Upper lobe of left lung (tissue), 6 donors: ENCODE data around the gene PAH. TPM values are rescaled to one million over a fixed set of nuclear protein-coding genes. Genes with fewer than 3 reads are reported as not detected.

Source experiments
- ATAC-seq, 2 donors: fragments of 200-7000 bp; cut with Tn5 transposase; one replicate each; pipeline ENCODE4 v1.9.1; 2022; ENCODE audit warnings: mild to moderate bottlenecking in 2 of 2, moderate library complexity in 2 of 2; ENCODE audit not compliant: low FRiP score in 2 of 2
- DNase-seq, 2 donors: peaks; one replicate each; pipeline ENCODE4 v3.0.0-alpha.2; 2019 to 2020
- H3K27ac ChIP-seq, 4 donors: fragments of 200-600 bp; sonication (generic); one replicate each; pipeline ENCODE4 v1.5.1; 2016 to 2019
- H3K27me3 ChIP-seq, 4 donors: fragments of 200-600 bp; sonication (generic); one replicate each; pipeline ENCODE4 v1.5.1; 2017 to 2019
- H3K36me3 ChIP-seq, 4 donors: fragments of 200-600 bp; sonication (generic); one replicate each; pipeline ENCODE4 v1.5.1; 2016 to 2019
- H3K4me1 ChIP-seq, 4 donors: fragments of 200-600 bp; sonication (generic); one replicate each; pipeline ENCODE4 v1.5.1; 2018 to 2019
- H3K4me3 ChIP-seq, 4 donors: fragments of 200-600 bp; sonication (generic); one replicate each; pipeline ENCODE4 v1.5.1; 2017 to 2019; ENCODE audit warnings: mild to moderate bottlenecking in 2 of 4, moderate library complexity in 1 of 4
- H3K9me3 ChIP-seq, 4 donors: fragments of 200-600 bp; sonication (generic); one replicate each; pipeline ENCODE4 v1.5.1; 2018 to 2019
- CTCF ChIP-seq, 6 experiments: fragments of 450-650 bp in 4 of 6; fragments of 200-600 bp in 2 of 6; sonication (generic) in 2 of 6; IDR thresholded peaks; one replicate each; pipeline ENCODE4 v1.5.1; 2016 to 2019; ENCODE audit warnings: antibody characterized with exemption in 6 of 6
- EP300 ChIP-seq, 4 donors: sonication (generic); formaldehyde crosslinking; IDR thresholded peaks; one replicate each; pipeline ENCODE4 v1.5.1; 2017; ENCODE audit warnings: antibody characterized with exemption in 4 of 4, control low read depth in 2 of 4
- POLR2A ChIP-seq, 4 donors: fragments of 450-650 bp; IDR thresholded peaks; one replicate each; pipeline ENCODE4 v1.5.1; 2016 to 2017; ENCODE audit warnings: antibody characterized with exemption in 4 of 4, mild to moderate bottlenecking in 2 of 4
- POLR2AphosphoS5 ChIP-seq, 2 donors: sonication (generic); formaldehyde crosslinking; IDR thresholded peaks; one replicate each; pipeline ENCODE4 v1.5.1; 2017; ENCODE audit warnings: antibody characterized with exemption in 2 of 2
- WGBS, 2 donors: methylation state at CpG; one replicate each; pipeline ENCODE4 v1.1.5; 2017 to 2018; 5-methylcytosine and 5-hydroxymethylcytosine counted together
- total RNA-seq, 6 donors: library from RNA; depleted of rRNA in 4 of 6; stranded (reverse); fragments of >200 nt in 4 of 6; gene quantifications; one replicate each; pipeline versions ENCODE4 v1.1.0 to v1.2.1, GENCODE V29; 2016 to 2021
- donor health status: DM: no; HTN: no; CAD: no; lungs with moderate emphysema.
- donor health status: DM: no; HTN: yes; CAD: no; lungs with severe emphysema.

Gene PAH
- total RNA-seq, 6 donors from 2014 or later: 0.89 to 1.2 TPM; not detected in 4

GRCh38 chr12:102921240-102921639, 4.2 kb upstream of the PAH start:
- ATAC-seq (no peak), DNase-seq (no peak)
- Histone ChIP-seq H3K4me3 (no peak overlapping the region), H3K9me3 (no peaks in the 10 kb centered on the region), H3K27me3 (no peaks in the 10 kb centered on the region), H3K36me3 (no peaks in the 10 kb centered on the region), H3K4me1 (peaks cover 0 to 7% (median 0%) of the 10 kb centered on the region in 4 donors), H3K27ac (no peak overlapping the region)
- TF ChIP-seq CTCF (IDR thresholded peaks at IDR 0.05) (no peak), POLR2A (IDR thresholded peaks at IDR 0.05) (no peak), EP300 (IDR thresholded peaks at IDR 0.05) (no peak), POLR2AphosphoS5 (IDR thresholded peaks at IDR 0.05) (no peak)

GRCh38 chr12:102920271-102920670, 3.2 kb upstream of the PAH start:
- peaks cover 0 to 7% (median 0%) of the 10 kb centered on the region in 4 donors for H3K4me1 ChIP-seq
- H3K36me3 ChIP-seq: no peaks in the 10 kb centered on the region
- no peak for TF ChIP-seq EP300 (IDR thresholded peaks at IDR 0.05)
- TF ChIP-seq POLR2A (IDR thresholded peaks at IDR 0.05): no peak
- no peak for TF ChIP-seq POLR2AphosphoS5 (IDR thresholded peaks at IDR 0.05)
- no peak for TF ChIP-seq CTCF (IDR thresholded peaks at IDR 0.05)
- DNase-seq (no peak), ATAC-seq (no peak)
- no peak overlapping the region for H3K27ac ChIP-seq
- H3K27me3 ChIP-seq: no peaks in the 10 kb centered on the region
- H3K4me3 ChIP-seq: no peak overlapping the region
- no peaks in the 10 kb centered on the region for H3K9me3 ChIP-seq

GRCh38 chr12:102918840-102919239, 1.8 kb upstream of the PAH start:
- WGBS, 2 donors: 77 to 84% methylated on average over 2 of the region's 2 CpGs
- no peaks in the 10 kb centered on the region for H3K27me3 ChIP-seq
- ATAC-seq (no peak), DNase-seq (no peak)
- H3K4me1 ChIP-seq: peaks cover 0 to 7% (median 0%) of the 10 kb centered on the region in 4 donors
- H3K4me3 ChIP-seq: no peak overlapping the region
- no peak overlapping the region for H3K27ac ChIP-seq
- no peaks in the 10 kb centered on the region for H3K9me3 ChIP-seq
- TF ChIP-seq CTCF (IDR thresholded peaks at IDR 0.05): no peak
- TF ChIP-seq POLR2AphosphoS5 (IDR thresholded peaks at IDR 0.05): no peak
- no peak for TF ChIP-seq POLR2A (IDR thresholded peaks at IDR 0.05)
- TF ChIP-seq EP300 (IDR thresholded peaks at IDR 0.05): no peak
- H3K36me3 ChIP-seq: no peaks in the 10 kb centered on the region

GRCh38 chr12:102916252-102917025, 605 bp downstream of the PAH start:
- no peak for DNase-seq
- no peak overlapping the region for H3K4me3 ChIP-seq

More at GRCh38 chr12:102916252-102917025, 605 bp downstream of the PAH start:
- no peak for TF ChIP-seq POLR2A (IDR thresholded peaks at IDR 0.05)
- no peak for TF ChIP-seq CTCF (IDR thresholded peaks at IDR 0.05)
- TF ChIP-seq EP300 (IDR thresholded peaks at IDR 0.05): no peak
- no peak for TF ChIP-seq POLR2AphosphoS5 (IDR thresholded peaks at IDR 0.05)
- H3K27me3 ChIP-seq: no peaks in the 10 kb centered on the region
- WGBS, 2 donors: 64 to 68% methylated on average over 5 of the region's 5 CpGs
- no peaks in the 10 kb centered on the region for H3K36me3 ChIP-seq
- H3K27ac ChIP-seq: no peak overlapping the region
- H3K4me1 ChIP-seq: peaks cover 0 to 7% (median 0%) of the 10 kb centered on the region in 4 donors
- H3K9me3 ChIP-seq: no peaks in the 10 kb centered on the region
- no peak for ATAC-seq
